GM18873 (cell line): ENCODE measurements around the gene U2SURP.
A peak's percentile ranks its signal among the peaks of the same experiment; 100 is the strongest.
"Not testable (repeated sequence)": the region's sequence is repeated elsewhere in the genome, so short reads cannot be mapped to it uniquely, and the experiment has no call there.

Experiments
- ATAC-seq: cut with Tn5 transposase; IDR thresholded peaks from one replicate; pipeline ENCODE4 v1.9.1; 2021; ENCODE audit warnings: mild to moderate bottlenecking, moderate library complexity, moderate number of reproducible peaks; ENCODE audit not compliant: unreplicated experiment, low FRiP score

U2SURP gene

DNA sequence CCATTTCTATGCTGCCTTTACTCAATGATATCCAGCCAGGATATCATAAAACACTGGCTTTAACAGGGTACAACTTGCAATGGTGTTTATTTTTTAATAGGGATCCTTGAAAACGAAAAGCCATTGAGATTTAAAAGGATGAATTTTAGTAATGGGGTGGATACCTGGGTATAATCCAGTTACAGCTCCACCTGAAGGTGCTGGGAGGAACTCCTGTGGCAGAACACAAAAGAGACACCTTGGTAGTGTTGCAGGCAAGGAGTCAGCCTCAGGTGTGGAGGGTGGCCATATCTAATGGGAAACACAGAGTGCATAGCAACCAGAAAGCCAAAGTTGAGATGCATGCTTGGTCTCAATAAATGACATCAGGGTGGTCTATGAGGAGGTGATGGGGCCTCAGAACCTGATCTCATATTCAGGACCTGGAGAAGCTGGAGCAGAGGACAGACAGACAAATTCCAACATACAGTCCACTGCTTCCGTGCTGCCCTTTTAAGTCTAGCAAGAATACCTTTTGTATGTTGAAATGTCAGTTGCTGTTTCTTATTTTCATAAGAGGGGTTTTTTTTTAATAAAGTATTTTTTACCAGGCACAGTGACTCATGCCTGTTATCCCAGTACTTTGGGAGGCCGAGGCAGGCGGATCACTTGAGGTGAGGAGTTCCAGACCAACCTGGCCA lies 25.9 kb upstream of the U2SURP start:
- ATAC-seq: no peak

DNA sequence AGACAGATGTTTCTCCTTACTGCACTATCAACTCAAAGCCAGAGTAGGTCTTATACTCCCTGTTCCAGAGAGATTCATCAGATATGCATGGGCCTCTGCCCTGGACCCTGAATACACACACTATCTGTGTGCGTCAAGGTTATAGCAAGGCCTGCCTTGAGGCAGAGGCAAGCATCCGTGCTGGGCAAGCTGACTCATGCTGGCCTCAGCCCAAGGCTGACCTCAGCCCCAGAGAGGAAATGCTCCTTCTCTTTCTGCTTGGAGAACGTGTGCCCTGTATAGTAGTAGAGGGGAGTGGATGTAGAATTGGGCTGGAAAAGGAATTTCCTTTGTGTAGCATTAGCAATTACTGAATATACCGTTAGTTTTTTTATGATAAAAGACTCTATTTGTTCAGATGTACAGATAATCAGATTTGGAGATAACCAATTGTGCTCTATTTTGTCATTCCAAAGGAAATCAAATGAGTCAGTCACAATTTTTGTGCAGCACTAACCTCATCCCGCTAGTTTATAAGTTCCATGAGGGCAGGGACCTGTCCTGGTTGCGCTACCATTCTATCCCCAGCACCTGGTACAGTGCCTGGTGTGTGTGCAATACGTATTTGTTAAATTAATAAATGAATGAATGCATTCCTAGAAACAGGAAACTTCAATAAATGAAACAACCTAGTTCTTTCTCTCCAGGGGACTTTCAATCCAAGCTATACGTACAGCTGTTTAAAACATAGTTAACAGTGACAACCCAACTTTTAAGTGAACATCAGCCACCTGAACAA lies 24.6 kb upstream of the U2SURP start:
- no peak for ATAC-seq

DNA sequence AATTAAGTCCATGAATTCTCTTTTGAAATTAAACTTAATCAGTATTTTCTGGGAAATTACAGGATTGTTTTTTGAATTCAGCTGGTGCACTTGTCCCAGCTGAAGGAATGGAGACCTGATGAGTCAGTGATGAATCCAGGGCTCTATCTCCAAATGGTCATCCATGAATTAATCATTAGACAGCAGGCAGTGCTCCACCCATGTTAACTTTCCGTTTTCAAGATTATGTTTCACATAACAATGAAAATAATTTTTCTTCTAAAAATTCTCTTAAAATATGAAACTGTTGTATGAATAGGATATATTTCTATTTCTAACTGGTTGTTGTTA lies 24.0 kb upstream of the U2SURP start:
- no peak for ATAC-seq

DNA sequence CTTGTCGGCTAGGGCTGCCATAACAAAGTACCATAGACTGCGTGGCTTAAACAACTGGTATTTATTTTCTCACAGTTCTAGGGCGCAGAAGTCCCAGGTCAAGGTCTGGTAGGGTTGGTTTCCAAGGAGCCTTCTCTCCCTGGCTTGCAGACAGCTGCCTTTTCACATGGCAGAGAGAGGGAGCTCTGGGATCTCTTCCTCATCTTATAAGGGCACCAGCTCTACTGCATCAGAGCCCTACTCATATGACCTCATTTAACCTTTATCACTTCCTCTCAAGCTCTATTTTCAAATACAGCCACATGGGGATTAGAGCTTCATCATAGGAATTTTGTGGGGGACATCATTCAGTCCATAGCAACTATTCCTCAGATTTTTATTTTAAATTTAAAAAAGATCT lies 20.3 kb upstream of the U2SURP start:
- no peak for ATAC-seq

DNA sequence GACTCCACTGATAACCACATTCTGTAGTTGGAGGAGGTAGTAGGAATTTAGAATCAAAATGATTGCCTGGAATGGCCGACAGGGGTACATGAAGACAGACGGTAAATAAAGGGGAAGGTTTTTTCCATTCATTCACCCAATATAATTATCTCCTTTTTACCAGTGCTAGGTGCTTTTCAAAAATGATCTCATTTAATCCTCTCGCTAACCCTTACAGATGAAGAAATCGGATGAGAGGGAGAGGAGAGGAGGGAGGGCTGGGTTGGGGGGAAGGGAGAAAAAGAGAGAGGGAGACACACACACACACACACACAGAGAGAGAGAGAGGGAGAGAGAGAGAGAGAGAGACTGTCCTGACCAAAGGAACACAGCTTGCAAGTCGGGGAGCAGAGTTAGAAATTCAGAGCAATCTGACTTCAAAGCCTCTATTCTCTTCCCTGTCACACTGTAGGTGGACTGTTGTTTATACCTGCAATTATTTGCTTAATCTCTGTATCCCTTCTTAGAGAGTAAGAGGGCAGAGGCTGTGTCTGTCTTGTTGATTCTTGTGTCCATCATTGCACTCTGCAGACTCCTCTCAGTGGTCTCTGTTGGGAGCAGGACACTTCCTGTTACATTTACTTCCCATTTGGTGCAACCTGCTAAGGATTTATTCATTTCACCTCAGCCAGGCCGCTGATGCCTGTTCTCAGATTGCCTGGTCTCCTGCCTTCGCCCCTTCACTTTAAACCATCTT lies 19.2 kb upstream of the U2SURP start:
- ATAC-seq: no peak

DNA sequence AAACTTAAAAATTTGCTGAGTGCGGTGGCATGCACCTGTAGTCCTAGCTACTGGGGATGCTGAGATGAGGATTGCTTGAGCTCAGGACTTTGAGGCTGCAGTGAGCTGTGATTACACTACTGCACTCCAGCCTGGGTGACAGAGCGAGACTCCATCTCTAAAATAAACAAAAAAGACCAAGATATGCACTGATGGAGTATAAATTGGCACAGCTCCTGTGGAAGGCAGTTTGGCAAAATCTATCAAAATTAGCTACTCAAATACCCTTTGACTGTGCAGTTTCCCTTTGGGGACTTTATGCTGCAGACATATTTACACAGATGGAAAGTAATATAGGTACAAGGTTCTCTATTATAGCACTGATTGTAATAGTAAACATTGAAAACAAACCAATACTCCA lies 18.1 kb upstream of the U2SURP start:
- no peak for ATAC-seq

DNA sequence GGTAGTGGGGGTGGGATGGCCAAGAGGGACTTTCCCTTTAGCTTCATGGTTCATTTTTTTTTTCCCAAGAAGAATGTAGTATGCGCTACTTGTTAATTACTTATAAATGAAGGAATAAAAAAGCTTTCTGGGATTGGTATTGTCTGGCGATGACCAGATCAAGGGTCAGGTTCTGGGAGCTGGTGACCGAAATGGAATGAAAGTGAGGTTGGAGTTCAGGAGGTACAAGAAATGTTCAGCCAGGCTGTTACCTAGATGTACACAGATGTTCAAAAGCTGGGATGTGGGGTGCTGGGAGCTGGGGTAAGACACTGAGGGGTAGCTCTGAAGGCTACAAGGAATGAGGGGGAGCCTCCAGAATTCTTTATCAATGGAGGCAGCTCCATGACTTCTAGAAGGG lies 17.1 kb upstream of the U2SURP start:
- no peak for ATAC-seq

DNA sequence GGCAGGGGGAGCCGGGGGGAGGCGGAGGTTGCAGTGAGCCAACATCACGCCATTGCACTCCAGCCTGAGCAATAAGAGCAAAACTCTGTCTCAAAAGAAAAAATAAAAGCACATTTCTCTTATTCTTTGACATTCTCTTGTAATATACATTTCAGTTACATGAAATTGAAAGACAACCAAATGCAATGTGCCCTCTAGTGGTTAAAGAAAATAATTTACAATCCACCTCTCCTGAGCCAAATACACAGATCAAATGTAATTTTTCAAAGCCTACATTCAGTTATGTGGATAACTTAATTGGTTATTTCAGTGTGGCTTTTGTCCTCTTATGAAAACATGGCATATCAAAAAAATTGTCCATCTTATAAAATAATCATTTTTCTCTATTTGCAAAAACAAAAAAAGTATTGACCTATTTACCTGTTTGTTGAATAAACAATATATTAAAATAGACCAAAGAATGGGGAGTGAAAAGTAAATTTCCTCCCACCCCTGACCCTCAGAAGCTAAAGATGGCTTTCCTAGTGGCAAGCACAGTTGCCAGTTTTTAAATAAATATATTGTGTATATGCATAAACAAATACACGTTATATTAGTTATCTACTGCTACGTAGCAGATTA lies 14.2 kb upstream of the U2SURP start:
- ATAC-seq: no peak

DNA sequence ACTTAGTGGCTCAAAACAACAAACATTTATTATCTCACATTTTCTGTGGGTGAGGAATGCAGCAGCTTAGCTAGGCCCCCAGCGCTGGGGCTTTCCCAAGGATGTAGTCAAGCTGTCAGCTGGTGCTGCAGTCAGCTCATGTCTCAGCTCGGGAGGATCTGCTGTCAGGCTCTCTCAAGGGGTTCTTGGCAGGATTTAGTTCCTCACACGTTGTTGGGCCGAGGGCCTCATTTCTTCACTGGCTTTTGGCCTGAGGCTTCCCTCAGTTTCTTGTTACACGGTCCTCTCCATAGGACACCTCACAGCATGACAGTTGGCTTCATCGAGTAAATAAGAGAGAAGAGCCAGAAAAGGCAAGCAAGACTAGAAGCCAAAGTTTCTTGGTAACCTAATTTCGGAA lies 13.7 kb upstream of the U2SURP start:
- no peak for ATAC-seq

DNA sequence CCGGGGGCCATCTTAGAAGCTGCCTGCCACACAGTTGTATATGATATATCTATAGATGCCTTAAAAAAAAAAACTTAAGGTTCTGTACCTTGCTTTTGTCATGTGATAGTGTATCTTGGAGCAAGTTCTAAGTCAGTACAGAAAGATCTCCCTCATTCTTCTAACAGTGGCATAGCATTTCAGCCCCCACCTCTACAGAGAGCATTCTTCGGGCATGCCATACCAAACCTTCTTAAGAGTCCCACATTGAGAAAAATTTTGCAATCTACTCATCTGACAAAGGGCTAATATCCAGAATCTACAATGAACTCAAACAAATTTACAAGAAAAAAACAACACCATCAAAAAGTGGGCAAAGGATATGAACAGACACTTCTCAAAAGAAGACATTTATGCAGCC lies 13.1 kb upstream of the U2SURP start:
- ATAC-seq: not testable (repeated sequence)

DNA sequence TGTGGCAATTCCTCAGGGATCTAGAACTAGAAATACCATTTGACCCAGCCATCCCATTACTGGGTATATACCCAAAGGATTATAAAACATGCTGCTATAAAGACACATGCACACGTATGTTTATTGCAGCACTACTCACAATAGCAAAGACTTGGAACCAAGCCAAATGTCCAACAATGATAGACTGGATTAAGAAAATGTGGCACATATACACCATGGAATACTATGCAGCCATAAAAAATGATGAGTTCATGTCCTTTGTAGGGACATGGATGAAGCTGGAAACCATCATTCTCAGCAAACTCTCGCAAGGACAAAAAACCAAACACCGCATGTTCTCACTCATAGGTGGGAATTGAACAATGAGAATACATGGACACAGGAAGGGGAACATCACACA lies 12.5 kb upstream of the U2SURP start:
- not testable (repeated sequence) for ATAC-seq

DNA sequence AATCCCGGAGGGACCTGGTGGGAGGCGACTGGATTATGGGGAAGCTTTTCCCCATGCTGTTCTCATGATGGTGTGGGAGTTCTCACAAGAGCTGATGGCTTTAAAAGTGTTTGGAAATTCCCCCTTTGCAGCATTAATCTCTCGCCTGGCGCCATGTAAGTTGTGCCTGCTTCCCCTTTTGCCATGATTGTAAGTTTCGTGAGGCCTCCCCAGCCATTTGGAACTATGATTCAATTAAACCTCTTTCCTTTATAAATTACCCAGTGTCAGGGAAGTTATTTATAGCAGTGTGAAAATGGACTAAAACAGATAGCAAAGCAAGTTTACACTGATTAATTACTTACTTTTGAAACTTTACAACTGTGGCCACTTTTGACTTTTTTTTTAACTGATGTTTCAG lies 10.6 kb upstream of the U2SURP start:
- no peak for ATAC-seq

DNA sequence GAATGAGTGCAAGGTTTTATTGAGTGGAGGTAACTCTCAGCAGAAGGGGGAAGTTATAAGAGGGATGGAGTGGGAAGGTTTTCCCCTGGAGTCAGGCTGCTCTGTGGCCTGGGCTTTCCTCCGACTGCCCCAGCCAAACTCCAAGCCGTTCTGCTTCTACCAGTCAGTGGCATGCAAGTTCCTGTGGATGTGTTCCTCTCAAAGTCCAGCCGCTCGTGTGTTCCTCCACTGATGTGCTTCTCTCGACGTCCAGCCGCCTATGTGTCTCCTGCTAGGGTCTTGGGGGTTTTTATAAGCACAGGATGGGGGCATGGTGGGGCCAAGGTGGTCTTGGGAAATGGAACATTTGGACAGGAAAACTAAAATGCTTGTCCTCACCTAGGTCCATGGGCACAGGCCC lies 9.0 kb upstream of the U2SURP start:
- ATAC-seq: no peak

DNA sequence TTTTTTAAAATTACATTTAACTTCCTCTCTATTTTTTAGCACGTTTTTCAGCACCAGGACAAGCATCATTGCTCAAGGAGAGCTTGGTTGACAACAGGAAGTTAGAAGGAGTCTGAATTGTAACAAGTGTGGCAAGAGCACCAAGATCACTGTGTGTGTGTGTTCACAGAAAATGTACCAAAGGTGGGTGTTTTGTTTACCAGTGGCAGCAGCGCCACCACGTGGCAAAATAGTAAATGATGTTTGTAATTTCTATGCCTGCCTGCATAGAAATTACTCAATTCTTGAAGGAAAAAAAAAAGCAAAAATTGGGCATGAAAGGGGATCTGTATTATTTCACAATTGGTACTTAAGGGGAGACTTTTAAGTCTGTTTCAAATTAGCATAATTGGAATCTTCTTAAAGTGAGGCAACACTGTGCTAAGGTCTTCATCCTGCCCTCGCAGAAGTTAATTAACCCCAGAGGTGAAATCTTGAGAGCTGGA lies 7.4 kb upstream of the U2SURP start:
- ATAC-seq: no peak

DNA sequence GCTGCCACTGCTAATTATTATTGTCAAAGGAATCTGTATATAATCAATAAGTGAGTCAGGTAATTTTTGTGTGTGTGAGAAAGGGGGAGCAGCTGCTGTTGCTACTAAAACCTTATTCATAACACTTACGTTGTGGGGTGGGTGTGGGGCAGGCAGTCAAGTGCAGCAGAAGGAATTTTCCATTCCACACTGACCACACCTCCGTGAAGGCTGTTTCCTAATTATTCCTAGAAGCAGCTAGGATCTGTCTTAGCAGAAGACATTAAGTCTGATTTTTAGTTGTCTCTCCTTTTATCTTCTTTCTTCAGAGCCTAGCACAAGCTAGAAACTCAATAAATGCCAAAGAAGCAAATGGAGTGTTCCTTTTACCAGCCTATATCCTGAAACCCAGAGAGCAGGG lies 4.0 kb upstream of the U2SURP start:
- no peak for ATAC-seq

DNA sequence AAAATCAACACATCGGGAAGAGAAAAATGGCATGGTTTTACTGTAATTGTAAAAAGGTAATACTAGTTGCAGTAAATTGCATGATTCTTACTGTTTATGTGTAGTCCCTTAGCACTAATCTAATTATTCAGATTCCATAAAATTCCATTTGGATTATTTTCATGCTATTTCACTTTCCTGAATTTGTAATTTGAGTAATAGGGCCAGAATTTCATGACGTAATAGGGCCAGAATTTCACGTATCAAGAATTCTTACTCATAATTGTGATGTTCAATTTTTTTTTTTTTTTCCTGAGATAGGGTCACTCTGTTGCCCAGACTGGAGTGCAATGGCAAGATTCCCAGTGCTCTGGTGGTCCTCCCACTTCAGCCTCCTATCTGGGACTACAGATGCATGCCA lies 2.9 kb upstream of the U2SURP start:
- ATAC-seq: no peak

DNA sequence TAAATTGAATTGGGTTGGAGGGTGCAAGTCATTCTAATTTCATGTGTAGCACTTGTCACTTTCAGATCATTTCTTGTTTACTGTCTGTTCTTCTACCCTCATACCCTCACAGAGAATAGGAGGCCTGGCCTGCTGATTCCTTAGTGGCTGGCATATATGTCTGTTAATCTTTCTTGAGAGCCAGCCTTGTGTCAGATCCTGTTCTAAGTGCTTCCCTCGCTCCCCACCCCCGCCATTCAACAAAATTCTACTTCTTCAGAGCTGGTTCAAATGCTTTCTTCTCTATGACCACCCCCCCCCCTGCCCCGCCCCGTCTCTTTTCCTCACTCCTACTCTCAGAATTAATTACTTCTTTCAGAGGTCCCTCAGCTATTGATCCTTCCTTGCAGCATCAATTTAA lies 1.5 kb upstream of the U2SURP start:
- no peak for ATAC-seq

DNA sequence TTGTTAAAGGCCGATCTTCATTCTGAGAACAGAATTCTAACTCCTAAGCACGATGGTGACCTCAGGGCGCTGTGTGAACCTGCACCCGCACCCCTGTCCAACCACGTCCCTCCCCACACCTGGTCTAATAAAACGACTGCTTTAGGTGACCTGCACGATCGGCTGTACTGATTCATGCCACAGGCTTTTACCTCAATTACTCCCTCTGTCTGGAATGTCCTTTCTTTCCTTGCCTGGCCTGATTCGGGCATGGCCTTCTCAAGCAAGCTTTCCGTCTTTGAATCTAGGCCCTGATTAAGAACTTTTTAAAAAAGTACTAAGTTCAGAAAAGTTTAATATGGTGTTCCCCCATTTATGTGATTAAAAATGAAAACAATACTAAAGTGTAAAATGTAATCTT lies 842 bp upstream of the U2SURP start:
- ATAC-seq: no peak

DNA sequence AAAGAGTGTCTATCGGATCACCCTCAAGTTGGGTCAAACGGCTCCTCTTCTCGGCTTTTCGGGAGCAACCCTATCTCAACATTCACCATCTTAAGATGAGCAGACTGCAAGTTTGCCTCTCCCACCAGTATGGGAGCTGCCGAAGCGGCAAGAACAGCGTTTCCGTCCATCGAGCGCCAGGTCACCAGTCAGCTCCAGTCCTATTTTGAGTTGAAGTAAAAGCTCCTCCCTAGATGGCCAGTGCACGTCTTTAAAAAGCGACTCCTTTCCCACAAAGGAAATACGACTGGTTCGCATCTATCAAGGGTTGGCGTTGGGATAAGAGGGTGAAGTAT lies 369 bp upstream of the U2SURP start:
- ATAC-seq: peak; percentile 48

DNA sequence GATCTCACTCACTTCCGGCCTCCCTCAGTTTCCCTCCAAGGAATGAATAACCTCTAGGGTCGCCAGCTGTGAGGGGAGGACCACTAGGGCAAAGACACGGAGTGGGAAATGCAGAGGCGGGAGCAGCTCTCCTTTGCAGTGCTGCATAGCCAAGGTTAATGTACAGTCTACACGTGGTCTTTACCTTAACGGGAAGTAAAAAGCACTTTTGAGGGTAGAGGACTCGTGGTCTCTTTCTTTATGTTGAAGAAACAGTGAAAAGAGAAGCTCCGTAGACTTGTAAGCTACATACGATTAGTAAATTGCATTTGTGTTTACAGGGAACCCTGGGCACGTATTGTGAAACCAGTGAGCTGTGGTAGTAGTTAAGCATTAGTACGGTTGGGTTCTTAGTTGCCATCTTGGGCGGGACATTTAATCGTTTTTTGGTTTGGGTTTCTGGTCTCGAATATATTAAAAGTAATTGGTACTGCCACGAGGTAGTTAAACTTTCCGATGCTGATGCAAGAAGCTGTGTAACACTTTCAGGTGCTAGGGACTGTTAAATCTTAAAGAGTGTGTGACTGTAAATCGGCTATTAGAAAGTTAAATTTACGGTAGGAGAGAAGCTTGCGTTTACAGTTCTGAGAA lies 828 bp downstream of the U2SURP start:
- peak; percentile 18 for ATAC-seq

DNA sequence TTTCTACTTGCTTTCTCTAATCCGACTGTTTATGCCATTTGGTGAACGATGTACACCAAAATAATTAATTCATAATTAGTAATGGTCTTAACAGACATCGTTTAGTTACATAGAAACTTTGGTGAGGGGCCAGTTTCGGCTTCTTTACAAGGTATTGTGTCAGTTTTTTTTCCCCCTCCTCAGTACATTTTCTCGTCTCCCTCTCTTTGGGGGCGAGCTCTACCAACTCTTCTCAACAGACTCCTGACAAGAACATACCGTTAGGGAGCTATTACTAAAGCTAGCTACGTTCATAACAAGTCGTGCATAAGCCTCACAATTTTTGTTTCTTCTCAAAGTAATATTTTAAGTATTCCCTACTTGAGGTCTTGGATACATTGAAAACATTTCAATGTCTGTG lies 1.4 kb downstream of the U2SURP start:
- no peak for ATAC-seq
